Daoy (cell line): ENCODE data around the gene DLAT. TPM values are rescaled to one million over a fixed set of nuclear protein-coding genes. Genes with fewer than 3 reads are reported as not detected.
"Not testable (repeated sequence)": the region's sequence is repeated elsewhere in the genome, so short reads cannot be mapped to it uniquely, and the experiment has no call there.

Experiments used
- DNase-seq: peaks from one replicate; pipeline ENCODE4 v3.0.0-alpha.2; 2015; ENCODE audit warnings: low read depth
- total RNA-seq: library from RNA; depleted of rRNA; stranded (reverse); fragments of >200 nt; shearing (Covaris generic); gene quantifications from 2 replicates; pipeline ENCODE4 v1.2.3, GENCODE V29; 2014

DLAT gene
- total RNA-seq, 1 experiment from 2014 or later = 49.9 TPM

DNA sequence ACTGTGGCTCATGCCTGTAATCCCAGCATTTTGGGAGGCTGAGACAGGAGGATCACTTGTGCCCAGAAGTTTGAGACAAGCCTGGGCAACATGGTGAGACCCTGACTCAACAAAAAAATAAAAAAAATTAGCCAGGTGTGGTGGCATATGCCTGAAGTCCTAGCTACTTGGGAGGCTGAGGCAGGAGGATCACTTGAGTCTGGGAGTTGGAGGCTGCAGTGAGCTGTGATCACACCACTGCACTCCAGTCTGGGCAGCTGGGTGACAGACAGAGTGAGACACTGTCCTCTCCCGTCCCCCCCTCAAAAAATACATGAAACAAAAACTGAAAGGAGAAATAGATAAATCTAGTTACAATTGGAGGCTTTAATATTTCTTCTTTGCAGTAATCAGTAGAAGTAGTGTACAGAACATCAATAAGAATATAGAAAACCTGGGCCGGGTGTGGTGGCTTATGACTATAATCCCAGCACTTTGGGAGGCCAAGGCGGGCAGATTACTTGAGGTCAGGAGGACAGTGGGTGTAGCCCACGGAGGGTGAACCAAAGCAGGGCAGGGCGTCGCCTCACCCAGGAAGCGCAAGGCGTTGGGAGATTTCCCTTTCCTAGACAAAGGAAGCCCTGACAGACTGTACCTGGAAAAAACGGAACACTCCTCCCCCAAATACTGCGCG is 19.6 kb upstream of the DLAT start:
- no peak for DNase-seq

DNA sequence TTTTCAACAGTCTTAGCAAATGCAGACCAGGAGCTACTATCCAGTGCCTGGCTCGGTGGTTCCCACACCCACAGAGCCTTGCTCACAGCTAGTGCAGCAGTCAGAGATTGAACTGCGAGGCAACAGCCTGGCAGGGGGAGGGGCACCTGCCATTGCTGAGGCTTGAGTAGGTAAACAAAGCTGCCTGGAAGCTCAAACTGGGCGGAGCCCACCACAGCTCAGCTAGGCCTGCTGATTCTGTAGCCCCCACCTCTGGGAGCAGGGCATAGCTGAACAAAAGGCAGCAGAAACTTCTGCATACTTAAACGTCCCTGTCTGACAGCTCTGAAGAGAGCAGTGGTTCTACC is 19.1 kb upstream of the DLAT start:
- not testable (repeated sequence) for DNase-seq

DNA sequence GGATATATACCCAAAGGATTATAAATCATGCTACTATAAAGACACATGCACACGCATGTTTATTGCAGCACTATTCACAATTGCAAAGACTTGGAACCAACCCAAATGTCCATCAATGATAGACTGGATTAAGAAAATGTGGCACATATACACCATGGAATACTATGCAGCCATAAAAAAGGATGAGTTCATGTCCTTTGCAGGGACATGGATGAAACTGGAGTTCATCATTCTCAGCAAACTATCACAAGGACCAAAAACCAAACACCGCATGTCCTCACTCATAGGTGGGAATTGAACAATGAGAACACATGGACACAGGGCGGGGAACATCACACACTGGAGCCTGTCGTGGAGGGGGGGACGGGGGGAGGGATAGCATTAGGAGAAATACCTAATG is 13.8 kb upstream of the DLAT start:
- DNase-seq = not testable (repeated sequence)

DNA sequence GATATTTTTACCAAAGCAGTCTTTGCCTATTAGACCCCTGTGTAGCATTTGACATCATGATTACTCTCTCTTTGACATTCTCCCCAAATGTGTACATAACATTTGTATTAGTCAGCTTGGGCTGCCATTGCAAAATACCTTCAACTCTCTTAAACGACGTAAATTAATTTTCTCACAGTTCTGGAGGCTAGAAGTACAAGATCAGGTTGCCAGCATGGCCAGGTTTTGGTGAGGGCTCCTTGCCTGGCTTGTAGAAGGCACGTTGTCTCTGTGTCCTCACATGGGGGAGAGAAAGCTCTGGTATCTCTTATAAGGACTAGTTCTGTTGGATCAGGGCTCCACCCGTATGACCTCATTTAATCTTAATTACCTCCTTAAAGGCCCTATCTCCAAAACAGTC is 12.3 kb upstream of the DLAT start:
- peak; percentile 4 for DNase-seq

DNA sequence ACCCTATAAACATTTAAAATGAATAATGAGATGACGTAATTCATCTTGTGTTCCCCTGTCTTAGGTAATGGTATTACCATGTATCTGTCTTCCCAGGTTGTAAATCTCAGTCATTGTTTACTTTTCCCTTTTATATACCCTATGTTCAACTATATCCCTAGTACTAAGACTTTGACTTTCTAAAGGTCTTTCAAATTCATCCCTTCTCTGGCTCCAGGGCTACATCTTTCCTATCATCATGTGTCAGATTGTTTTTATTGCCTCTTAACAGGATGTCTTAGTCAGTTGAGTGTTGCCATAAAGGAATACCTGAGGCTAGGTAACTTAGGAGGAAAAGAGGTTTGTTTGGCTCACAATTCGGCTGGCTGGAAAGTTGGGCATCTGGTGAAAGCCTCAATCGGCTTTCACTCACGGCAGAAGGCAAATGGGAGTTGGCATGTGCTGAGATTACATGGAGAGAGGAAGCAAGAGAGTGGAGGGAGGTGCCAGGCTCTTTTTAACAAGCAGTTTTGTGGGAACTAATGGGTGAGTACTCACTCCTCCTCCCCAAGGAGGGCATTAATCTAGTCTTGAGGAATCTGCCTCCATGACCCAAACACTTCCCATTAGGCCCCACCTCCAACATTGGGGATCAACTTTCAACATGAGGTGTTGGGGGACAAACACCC is 11.6 kb upstream of the DLAT start:
- no peak for DNase-seq

DNA sequence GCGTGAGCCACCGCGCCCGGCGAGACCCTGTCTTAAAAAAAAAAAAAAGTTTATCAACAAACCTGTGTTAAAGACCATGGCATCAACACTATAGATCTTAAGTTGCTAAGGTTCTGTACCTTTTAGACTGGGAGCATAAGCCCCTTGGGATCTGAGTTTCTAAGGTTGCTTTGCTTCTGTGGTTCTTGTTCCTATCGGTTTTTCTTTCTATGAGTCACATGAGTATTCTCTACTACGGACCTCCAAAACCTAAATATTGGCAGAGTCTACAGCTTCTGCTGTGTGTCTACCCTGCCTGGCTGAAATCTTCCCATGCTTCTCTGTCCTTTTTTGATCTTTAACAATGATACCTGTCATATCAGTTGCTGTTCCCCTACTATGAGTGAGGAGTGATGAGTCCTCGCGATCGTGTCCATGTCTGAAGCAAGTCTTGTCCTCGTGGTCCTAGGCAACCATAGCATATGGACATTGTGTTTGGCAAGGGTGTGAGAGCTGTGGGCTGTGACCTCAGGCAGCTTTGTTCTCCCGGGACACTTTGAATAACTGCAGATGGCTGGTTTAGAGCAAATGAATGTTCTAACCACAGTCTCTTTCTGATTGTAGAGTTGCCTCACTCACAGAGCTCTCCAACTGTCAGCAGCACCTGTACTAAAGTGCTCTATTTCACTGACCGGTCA is 9.0 kb upstream of the DLAT start:
- no peak for DNase-seq

DNA sequence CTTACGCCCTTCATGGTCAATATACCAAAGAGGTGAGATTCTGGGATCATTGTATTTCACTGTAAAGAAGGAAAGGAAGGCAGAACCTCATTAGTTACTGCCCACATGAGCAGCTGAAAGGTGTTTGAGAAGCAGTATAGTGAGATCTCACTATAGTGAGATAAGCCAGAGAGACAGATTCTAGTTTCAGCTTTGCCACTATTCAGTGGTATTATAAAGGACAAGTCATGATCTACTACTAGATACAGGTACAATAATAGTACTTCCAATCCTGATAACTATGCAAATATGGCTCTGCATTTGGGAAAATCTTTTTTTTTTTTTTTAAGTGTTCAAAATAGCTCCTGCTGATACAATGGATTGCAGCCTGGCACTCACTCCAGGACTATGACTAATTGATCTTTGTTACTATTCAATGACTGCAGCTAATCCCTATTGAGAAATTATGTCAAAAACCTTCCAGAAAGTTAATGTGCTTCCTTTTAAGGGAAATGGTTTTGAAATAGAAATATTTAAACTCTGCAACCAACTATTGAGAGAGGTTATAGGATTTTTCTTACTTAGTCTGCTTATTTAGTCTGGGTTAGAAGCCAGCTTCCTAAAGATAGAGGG is 8.3 kb upstream of the DLAT start:
- no peak for DNase-seq

DNA sequence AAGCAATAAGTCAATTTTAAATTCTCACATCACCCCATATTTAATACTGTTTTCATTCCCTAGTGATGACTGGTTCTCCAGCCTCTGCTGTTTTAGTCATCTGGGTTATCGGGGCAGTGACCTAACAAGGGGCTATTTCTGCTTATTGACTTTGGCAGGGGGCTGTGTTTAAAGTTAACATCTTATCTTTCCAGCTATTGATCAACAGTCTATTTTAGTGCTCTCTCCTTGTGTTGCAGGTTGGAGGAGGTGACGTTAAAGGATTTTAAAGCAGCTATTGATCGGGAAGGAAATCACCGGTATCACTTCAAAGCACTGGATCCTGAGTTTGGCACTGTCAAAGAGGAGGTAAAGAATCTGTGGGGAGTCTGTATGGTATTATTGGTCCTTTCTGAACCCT is 7.7 kb upstream of the DLAT start:
- no peak for DNase-seq

DNA sequence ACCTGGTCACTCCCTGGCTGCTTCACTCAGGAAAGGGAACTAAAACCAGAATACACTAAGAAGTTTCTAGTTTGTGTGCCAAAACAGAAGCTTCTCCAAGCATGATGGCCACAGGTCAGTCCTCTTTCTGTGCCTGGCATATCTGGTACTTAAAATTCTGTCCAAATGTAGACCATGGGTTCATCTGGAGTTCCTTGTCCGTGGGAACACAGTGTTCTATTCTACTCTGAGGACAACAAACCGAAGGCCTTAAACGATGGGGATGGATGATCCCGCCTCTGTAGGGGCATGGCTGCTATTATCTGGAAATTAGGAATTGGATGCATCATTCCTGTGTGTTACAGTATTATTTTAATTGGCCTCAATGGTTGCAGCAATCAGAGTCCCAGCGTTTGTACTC is 6.1 kb upstream of the DLAT start:
- DNase-seq = no peak

DNA sequence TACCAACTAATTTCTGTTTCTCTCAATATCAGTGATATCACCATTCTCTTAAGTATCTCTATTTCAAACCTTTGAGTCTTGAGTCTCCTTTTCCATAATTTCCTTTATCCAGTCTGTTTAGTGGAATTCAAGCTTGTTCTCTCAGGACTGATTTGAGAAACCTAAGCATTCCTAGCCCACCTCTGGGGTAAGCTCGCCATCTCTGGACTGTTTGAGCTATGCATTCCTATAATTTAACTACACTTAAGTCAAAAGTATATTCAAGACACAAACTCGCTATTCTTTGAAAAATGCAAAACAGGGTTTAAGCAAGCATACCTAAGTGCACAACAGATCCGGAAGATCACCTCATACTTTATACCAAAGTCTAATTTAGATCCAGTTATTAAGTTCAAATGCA is 2.1 kb upstream of the DLAT start:
- DNase-seq = no peak

DNA sequence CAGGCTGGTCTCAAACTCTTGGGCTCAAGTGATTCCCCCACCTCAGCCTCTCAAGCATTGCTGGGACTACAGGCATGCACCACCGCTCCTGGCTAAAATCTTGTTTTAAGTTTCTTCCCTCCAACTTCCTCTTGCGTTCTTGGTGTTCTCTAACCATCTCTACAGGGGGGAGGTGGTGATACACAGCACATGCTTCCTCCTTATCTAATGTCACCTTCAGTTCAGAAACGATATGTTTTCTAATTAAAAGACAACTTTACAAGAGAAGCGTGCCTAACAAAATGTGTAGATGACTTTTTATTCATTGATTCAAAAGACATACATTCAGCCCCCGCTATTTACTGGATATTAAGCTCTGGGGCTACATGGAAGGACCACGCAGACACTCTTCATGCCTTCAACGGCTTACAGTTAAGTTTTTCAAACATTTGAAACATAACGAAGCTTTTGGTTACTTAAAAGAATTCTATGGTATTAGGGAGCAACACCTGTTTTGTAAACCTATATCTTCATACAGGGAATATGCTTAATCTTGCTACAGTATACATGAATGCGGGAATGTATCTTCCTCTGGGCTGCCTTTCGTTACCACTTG is 933 bp upstream of the DLAT start:
- DNase-seq = no peak

DNA sequence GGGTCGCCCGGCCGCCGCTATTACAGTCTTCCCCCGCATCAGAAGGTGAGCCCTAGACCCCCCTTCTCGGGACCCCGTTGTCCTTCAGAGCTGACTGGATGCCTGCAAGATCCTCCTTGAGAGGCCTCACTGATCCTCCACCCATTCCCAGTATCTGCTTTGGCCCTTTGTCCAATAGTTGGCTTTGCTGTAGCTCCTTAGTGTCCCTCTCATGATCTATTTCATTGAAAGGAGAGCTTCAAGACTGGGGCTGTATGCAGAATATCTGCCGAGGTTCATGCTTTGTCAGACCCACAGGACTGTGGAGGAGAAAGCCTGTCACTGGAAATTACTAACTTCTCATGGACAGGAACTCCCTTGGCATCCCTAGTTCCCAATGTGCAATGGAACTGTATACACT is 499 bp downstream of the DLAT start:
- DNase-seq = peak; percentile 7

DNA sequence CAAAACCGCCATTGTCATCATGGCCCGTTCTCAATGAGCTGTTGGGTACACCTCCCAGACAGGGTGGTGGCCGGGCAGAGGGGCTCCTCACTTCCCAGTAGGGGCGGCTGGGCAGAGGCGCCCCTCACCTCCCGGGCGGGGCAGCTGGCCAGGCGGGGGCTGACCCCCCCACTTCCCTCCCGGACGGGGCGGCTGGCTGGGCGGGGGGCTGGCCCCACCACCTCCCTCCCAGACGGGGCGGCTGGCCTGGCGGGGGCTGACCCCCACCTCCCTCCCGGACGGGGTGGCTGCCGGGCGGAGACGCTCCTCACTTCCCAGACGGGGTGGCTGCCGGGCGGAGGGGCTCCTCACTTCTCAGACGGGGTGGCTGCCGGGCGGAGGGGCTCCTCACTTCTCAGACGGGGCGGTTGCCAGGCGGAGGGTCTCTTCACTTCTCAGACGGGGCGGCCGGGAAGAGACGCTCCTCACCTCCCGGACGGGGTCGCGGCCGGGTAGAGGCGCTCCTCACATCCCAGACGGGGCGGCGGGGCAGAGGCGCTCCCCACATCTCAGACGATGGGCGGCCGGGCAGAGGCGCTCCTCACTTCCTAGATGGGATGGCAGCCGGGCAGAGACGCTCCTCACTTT is 1.7 kb downstream of the DLAT start:
- DNase-seq = not testable (repeated sequence)

DNA sequence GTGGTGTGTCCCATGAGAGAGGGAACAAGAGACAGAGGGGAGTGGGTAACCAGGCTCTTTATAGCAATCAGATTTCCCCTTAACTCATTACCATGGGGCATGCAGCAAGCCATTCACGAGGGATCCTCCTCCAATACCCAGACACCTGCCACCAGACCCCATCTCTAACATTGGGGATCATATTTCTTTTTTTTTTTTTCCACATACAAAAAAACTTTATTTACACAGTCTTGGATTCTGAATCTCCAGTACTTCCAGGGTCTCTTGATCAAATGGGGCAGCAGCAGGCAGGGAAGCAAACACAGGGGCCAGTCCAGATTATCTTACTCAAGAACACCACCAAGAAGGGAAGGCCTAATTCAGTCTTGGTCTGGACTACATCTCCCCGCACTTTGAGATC is 4.3 kb downstream of the DLAT start:
- no peak for DNase-seq

DNA sequence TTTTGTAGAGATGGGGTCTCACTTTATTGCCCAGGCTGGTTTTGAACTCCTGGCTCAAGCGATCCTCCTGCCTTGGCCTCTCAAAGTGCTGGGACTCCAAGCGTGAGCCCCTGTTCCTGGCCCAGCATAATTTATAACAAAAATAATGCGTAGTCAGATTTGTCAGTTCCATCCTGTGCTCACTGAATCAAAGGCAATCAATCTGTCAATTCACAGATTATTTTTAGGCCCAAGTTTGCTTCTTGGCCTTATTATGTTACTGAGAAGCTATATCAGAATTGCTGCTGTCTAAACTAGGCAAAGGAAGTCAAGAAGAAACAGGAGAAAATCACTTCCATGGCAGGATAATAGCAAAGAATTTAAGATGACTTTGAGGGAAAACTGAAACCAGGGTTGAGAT is 8.7 kb downstream of the DLAT start:
- no peak for DNase-seq

DNA sequence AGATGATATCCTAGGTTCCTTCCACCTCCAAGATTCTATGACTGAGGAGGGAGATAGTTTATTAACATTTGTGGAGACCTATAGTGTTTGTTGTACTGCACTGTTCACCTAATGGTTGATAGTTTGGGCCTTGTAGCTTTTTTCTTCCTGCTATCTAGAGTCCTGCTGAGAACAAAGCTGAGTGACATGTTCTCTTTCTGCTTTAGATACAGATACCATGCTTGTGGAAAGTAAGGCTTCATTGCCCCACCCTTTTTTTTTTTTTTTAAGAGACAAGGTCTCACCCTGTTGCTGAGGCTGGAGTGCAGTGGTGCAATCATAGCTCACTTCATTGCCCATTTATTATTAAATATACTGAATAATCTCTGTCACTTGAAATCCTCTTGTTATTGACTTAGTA is 12.3 kb downstream of the DLAT start:
- DNase-seq = no peak

DNA sequence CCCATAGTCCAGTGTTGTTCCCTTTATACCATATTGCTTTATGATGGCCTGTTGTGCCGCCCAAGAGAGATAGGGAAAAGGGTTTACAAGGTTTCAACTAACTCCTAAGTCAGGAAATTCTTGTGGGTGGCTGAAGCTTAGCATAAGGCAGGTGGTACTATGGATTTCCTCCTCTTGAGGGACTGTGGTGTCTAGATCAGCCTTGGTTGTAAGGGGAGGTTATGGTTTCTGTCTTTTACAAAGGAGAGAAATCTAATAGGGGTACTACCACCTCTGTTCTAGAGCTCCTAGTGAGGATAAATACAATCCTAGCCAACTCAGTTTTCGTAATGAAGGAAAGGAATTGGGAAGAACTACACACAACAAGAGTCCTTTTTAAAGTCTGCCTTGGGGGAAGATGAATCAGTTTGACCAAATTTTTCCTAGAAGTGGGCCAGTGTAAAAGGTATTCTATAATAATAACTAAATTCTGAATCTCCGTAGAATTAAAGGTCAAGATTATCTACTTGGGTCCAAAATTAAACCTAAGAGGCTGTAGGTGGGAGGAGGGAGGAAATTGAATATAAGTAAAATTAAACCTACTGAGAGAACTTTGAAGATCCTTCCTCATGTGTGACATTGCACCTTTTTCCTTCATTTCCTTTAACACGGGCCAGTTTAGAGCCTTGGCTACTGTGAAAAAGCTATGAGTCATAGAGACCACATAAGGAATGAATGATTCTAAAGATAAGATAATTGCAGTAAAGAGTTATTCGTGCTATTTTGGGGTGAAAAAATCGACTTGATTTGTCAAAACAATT is 17.2 kb downstream of the DLAT start:
- peak; percentile 51 for DNase-seq

DNA sequence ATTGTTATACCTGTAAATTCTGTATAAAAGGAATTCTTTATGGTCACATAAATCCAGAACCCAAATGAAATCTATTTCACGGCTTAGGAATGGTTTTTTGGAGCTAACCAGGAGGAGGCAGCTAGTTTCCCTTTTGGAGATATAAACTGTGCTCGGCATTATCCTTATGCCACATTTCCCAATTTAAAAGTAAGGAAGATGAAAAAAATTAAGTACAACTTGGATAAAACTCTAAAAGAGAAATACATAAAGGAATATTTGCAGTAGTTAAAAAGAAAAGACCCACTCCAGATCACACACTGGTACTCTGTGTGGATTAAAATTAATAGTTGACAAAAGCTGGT is 17.7 kb downstream of the DLAT start:
- no peak for DNase-seq

DNA sequence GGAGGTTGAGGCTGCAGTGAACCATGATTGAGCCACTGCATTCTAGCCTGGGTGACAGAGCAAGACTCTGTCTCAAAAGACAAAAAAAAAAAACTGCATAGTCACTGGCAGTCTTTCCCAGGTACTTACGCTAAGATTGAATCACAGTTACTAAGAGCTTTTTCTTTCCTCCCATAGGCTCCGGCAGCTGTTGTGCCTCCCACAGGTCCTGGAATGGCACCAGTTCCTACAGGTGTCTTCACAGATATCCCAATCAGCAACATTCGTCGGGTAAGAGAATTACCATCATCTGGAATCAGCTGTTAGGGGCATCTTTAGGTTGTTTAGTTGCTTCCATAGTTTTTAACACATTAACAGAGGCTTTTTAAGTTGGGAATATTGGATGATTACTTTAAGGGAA is 19.8 kb downstream of the DLAT start:
- DNase-seq = no peak

DNA sequence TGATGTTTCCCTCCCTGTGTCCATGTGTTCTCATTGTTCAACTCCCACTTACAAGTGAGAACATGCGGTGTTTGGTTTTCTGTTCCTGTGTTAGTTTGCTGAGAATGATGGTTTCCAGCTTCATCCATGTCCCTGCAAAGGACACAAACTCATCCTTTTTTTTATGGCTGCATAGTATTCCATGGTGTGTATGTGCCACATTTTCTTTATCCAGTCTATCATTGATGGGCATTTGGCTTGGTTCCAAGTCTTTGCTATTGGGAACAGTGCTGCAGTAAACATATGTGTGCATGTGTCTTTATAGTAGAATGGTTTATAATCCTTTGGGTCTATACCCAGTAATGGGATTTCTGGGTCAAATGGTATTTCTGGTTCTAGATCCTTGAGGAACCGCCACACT is 21.4 kb downstream of the DLAT start:
- DNase-seq = not testable (repeated sequence)

DNA sequence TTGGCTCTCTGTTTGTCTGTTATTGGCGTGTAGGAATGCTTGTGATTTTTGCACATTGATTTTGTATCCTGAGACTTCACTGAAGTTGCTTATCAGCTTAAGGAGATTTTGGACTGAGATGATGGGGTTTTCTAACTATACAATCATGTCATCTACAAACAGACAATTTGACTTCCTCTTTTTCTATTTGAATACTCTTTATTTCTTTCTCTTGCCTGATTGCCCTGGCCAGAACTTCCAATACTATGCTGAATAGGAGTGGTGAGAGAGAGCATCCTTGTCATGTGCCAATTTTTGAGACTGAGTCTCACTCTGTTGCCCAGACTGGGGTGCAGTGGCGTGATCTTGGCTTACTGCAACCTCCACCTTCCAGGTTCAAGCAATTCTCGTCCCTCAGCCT is 23.0 kb downstream of the DLAT start:
- not testable (repeated sequence) for DNase-seq
